ENCODE measurements around the gene RNF166.

RNF166 gene

GRCh38 chr16:88716601-88717001 lies 10.4 kb upstream of the RNF166 start:
- TF ChIP-seq CTCF (IDR thresholded peaks at IDR 0.05; ENCODE audit: control extremely low read depth, extremely low read depth, low read depth, missing control alignments): no peak
- DNase-seq (ENCODE audit: extremely low spot score): no peak
- ChIA-PET CTCF (interaction anchor here (6.2 kb wide), 1 partner anchor 20 kb away, joined by 38 read pairs; no protein-coding TSS in a partner anchor), POLR2A (no interaction called here)

GRCh38 chr16:88716201-88716600 lies 10.0 kb upstream of the RNF166 start:
- ChIA-PET CTCF (interaction anchor here (0.9 to 6.2 kb wide), 3 partner anchors 9 to 65 kb away, joined by 3 to 38 read pairs (median 3); no protein-coding TSS in a partner anchor), POLR2A (no interaction called here)
- DNase-seq (ENCODE audit: extremely low spot score): no peak
- no peak for TF ChIP-seq CTCF (IDR thresholded peaks at IDR 0.05; ENCODE audit: control extremely low read depth, extremely low read depth, low read depth, missing control alignments)

GRCh38 chr16:88715312-88716190 lies 9.3 kb upstream of the RNF166 start:
- TF ChIP-seq CTCF (IDR thresholded peaks at IDR 0.05; ENCODE audit: control extremely low read depth, extremely low read depth, low read depth, missing control alignments): no peak
- ChIA-PET CTCF (interaction anchor here (0.9 to 6.2 kb wide), 3 partner anchors 8 to 66 kb away, joined by 3 to 38 read pairs (median 3); no protein-coding TSS in a partner anchor), POLR2A (no interaction called here)
- DNase-seq (ENCODE audit: extremely low spot score): no peak

GRCh38 chr16:88714420-88715302 lies 8.5 kb upstream of the RNF166 start:
- no peak for TF ChIP-seq CTCF (IDR thresholded peaks at IDR 0.05; ENCODE audit: control extremely low read depth, extremely low read depth, low read depth, missing control alignments)
- no peak for DNase-seq (ENCODE audit: extremely low spot score)
- ChIA-PET CTCF (interaction anchor here (1.1 to 6.2 kb wide), 2 partner anchors 7 to 22 kb away, joined by 3 to 38 read pairs; no protein-coding TSS in a partner anchor), POLR2A (no interaction called here)

GRCh38 chr16:88713568-88714419 lies 7.6 kb upstream of the RNF166 start:
- POLR2A ChIA-PET: no interaction called here
- CTCF ChIA-PET: interaction anchor here (6.2 kb wide), 1 partner anchor 22 kb away, joined by 38 read pairs; no protein-coding TSS in a partner anchor
- no peak for DNase-seq (ENCODE audit: extremely low spot score)
- TF ChIP-seq CTCF (IDR thresholded peaks at IDR 0.05; ENCODE audit: control extremely low read depth, extremely low read depth, low read depth, missing control alignments): no peak
